NCI-H1694 (cell line): ENCODE data around the gene DCDC2C.

Experiments
- DNase-seq: peaks from one replicate; lab custom pipeline; 2025; lab: John Stamatoyannopoulos, UW

DCDC2C gene

DNA sequence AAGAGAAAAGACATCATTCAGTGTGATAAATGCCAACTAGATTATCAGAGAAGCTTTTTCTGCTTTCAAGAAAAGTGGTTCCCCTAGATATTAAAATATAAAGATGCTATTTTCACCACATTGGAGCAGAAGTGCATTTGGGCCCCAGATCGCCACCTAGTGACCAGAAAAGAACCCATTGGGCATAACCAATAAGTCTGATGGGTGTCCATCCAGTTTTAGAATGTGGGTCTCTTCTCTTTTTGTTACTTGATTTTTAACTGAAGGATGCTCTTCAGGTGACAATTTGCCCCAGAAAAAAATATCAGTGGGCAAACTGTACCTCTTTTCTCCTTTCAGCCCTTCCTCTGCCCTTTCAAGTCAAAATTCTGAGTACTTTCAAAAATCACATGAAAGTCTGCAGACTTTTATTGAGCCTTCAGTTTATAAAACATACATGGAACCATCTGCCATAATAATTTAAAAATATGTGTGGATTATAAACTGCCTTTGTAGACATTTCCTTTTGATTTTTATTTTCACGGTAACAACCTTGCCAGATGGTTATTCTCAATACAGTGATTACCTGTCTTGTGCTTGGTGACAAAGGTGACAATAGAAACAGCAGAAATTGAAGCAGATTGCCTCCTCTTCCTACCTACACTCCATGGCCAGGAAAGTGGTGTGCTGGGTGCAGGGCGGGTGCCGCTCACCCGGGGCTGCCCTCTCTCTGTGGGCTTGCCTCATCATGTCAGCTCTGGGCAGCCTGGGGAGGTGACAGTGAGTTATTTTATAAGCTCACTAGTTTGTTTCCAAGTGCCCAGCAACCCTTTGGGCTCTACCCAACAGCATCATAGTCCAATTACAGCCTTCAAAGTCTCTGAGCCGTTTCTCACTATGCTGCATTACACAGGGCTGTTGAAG is 124.5 kb downstream of the DCDC2C start:
- peak; percentile 32 for DNase-seq

DNA sequence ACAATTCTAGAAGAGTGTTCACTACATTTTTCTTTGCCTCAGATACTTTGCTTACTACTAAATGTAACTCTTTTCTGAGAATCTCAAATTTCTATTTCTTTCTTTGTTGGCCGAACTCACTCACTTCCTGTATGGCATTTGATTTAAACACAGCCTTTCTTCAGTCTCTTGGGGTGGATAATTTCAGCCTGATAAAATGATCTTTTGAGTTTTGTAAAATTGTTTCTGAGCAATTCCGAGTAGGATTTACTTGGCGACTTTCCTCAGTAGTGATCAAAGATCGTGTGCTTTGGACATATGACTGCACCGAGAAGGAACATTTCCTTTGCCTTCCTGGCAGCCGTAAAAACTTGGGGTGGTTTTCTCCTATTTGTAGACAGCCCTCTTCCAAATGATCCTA is 127.4 kb downstream of the DCDC2C start:
- DNase-seq = no peak

DNA sequence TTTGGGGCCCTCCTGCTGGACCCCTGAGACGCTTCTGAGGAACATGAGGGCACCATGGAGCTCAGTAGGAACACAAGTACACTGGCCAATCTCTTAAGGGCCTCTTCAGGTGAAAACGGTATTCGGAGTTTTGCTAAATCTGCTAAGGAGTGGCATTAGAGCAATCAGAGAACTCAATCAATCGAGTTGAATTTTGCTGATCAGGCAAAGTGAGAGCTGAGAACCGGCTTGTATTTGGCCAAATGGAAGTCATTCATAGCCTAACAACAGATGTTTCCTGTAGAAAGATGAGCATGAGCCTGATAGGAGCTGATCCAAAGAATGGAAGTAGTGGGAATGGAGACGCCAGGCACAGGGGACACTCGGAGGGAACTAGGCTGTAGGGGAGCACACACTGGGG is 133.7 kb downstream of the DCDC2C start:
- DNase-seq = no peak

DNA sequence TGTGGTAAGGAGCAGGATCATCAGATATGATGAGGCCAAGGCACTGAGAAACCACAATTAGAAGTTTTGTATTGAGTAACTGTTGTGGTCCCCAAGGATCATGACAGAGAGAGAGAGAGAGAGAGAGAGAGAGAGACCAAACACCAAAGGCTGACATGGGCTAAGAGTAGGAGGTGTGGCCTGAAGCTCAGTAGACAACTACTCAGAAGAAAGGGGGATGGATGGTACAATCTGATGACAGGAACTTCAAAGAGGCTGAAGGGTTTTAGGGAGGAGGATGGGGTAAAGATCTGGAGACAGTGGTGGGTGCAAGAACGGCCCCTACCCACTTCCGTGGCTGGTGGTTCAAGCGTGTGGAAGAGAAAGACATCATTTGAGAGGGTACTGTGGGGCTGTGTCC is 135.0 kb downstream of the DCDC2C start:
- DNase-seq = no peak

DNA sequence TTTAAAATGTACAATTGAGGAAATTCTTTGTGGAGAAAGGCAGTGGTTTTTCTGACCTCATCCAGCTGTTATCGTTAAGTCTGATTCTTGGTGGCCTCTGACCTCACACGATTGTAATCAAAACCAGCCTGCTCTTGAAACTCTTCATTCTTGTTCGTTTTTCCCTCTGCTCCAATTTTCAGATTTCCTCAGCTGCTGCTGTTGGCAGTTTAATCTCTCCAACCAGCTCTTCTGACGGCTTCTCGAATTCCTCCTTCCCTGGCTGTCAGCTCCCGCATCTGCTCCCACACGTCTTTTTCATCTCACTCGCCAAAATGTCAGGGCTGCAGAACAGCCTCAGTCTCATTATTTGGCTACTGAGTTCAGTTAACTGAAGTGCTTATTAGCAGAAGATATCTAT is 136.1 kb downstream of the DCDC2C start:
- no peak for DNase-seq

- no peak for DNase-seq
These were observed 137.3 kb downstream of the DCDC2C start for GRCh38 chr2:3840611-3841155.

- DNase-seq = no peak
These were observed 144.2 kb downstream of the DCDC2C start for GRCh38 chr2:3847397-3848052.

GRCh38 chr2:3848776-3849175 is 145.4 kb downstream of the DCDC2C start:
- no peak for DNase-seq

DNA sequence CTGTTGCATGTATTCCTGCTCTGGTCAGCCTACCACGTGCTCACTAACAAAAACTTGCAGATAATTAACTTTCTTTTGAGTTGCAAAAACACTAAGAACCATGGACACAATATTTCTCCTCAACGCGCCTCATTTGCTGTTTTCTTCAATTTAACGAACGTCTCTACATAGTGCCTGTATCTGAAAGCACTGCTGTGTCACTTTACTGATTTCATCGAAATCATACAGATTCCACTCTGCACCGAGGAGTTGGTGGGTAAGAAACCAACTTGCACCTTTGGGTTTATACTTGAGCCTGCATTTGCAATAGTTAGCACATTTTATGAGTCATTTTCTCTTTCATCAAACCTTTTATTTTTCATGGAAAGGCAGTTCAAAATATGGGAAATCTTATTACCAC is 145.8 kb downstream of the DCDC2C start:
- DNase-seq = no peak

GRCh38 chr2:3857576-3857975 is 154.2 kb downstream of the DCDC2C start:
- no peak for DNase-seq

GRCh38 chr2:3864943-3865865 is 161.8 kb downstream of the DCDC2C start:
- DNase-seq = no peak

DNA sequence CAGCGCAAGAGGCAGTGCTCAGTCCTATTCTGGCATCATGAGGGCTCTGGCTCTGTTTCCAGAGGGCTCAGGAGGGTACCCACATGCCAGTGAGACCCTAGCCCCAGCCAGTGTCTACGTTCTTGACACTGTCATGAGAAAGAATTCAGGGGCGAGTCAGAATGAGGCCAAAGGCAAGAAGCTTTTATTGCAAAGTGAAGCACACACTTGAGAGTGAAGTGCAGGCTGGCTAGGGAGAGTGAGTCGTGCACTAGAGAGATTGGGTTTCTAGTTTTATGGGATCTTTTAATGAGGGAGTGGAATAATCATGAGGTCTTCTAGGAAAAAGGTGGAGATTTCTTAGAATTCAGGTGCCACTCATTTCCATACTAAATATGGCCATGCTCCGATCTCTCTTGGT is 164.1 kb downstream of the DCDC2C start:
- DNase-seq = no peak

GRCh38 chr2:3868012-3868805 is 164.8 kb downstream of the DCDC2C start:
- DNase-seq = no peak

GRCh38 chr2:3870222-3870621 is 166.8 kb downstream of the DCDC2C start:
- DNase-seq = no peak

DNA sequence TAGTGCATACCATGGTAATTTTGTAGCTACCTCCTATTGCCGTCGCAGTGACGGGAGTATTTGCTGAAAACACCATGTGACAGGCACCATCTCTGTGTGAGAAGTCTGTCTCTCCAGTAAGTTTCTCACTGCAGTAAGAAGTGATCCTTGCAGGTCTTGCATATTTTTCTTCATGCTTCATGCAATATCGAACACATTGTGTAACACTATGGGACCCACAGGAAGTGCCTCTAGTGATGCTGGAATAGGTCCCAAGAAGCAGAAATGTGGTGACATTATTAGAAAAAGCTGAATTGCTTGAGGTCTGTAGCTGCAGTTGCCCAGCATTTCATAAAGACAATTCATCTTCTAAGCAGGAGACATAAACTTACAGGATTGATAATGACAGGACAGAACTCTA is 167.6 kb downstream of the DCDC2C start:
- DNase-seq = no peak

DNA sequence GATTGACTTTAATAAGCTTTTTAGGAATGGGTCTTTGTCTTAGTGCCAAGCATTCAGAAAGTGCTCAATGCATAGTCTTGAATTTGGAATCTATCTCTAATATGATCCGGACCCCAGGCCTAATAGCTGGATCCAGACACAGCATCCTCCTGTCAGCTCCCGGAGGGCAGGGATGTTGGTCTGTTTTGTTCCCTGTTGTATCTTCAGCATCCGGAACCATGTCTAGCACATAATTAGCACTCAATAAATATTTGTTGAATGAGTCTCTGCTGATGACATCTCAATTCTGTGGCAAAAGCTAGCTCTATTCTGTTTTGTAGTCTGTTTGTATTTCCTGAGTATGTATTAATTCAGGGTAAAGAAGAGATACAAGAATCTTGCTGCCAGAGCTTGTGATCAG is 169.1 kb downstream of the DCDC2C start:
- DNase-seq = no peak

GRCh38 chr2:3873899-3874298 is 170.5 kb downstream of the DCDC2C start:
- no peak for DNase-seq

DNA sequence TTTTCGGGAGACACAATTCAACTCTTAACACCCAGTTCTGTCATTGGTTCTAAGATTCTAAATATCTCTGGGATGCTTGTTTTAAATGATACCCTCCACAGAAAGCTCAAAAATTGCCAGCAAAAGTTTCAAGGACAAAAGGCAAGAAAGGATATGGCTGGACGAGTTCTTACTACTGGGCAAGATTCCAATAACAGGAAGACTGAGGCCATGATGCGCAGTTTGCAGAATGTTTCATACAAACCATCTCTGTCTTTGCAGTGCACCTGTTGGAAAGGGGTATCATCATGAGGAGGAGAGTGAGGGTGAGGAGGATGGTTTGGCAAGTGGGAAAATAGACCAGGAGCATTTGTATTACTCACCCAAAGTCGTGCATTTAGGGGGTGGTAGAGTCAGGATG is 172.8 kb downstream of the DCDC2C start:
- DNase-seq = no peak

GRCh38 chr2:3876685-3877084 is 173.3 kb downstream of the DCDC2C start:
- peak; percentile 58 for DNase-seq

DNA sequence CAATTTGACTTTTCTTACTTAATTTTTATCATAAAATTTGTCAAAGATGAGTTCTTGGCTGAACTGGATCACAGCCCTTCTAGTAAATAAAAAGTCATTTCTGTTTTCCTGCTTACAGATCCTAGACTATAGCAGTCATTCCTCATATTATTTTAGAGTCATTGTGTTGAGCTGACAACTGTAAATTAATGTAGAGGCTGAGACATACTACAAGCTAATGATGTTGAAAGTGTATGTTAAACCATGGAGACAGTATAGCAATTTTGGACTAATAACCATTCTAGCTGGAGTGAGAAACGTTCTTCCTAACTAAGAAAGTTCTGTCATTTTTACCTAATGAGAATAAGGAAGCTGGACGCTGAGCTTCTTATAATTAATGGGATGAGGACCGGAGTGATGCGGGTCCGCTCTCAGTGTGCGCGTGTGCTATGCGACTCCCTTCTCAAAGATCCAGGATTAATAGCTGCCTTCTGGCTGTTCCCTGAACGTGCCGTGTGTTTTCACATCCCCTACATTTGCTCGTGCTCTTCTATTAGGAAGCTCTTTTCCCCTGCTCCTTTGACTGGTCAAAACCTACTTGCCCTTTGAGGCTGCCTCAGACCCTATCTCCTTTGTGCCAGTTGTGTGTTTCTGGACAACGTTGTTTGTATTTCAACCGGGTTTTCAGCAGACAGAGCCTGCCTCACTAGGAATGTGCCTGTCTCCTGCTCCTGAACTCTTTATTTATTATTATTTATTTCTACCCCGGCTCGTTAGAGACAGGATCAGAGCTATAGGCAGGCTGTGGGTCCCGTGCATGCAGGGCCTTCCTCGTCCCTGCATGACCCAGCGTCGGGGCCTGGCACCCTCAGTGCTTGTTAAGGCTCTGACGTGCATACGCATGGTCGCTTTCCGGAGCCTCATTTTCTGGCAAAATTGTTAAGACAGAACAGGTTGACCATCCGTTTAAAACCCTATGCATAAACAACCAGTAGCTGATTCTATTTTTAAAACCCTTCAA is 182.6 kb downstream of the DCDC2C start:
- no peak for DNase-seq
